ENCODE measurements around the gene HPS1. TPM values are rescaled to one million over a fixed set of nuclear protein-coding genes. Genes with fewer than 3 reads are reported as not detected.

The HPS1 gene
- total and polyA plus RNA-seq, 10 donors = 49.5 to 132 (median 89.5) TPM

DNA sequence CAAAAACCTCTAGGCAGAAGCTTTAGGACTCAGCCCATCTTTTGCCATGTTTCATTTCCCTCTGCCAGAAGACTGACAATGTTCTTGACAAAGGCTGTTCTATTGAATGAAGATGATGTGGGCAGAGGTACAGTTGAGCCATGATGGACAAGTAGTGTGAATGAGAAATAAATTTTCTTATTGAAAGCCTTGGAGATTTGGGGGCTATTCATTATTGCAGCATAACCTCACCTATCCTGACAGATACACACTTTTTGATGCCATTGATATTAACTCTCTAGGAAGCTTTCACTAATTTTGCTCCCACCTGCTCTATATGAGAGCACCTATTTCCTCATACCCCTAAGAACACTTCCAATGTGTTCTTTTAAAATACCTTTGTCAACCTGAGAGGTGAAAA, 36.9 kb upstream of the HPS1 start:
- Histone ChIP-seq H3K4me3 (no peak overlapping the region), H3K9me3 (peaks cover 0 to 9% (median 0%) of the 10 kb centered on the region in 8 donors), H3K27ac (no peak overlapping the region), H3K4me1 (no peaks in the 10 kb centered on the region), H3K27me3 (replicated peaks in 1 of 7) (peaks cover 0 to 3% (median 0%) of the 10 kb centered on the region in 7 donors), H3K36me3 (no peaks in the 10 kb centered on the region)
- TF ChIP-seq POLR2AphosphoS5 (IDR thresholded peaks at IDR 0.05) (no peak), POLR2A (IDR thresholded peaks at IDR 0.05) (no peak)
- no peak for DNase-seq
- intact Hi-C loops (cut with DNase I; ENCODE audit: low total_unique reads) = no loop called here

DNA sequence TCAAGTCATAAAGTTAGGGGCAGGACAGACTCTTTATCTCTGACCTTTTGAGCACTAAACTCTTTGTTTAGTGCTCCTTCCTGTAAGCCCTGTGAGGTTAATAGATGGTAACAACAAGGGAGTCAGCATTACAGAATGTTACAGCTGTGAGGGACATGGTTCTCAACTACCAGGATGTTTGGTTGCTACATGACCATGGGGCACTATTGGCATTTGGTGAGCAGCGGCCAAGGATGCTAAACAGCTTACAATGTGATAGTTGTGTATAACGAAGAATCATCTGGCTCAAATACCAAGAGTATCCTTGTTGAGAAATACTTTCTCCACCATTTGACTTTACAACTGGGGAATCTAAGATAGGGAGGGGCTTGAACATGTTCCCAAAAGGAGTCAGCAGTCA, 35.4 kb upstream of the HPS1 start:
- H3K27ac ChIP-seq = no peak overlapping the region
- no peak for TF ChIP-seq POLR2AphosphoS5 (IDR thresholded peaks at IDR 0.05)
- H3K4me1 ChIP-seq = no peaks in the 10 kb centered on the region
- peaks cover 0 to under 1% (median 0%) of the 10 kb centered on the region in 7 donors for H3K27me3 ChIP-seq (replicated peaks in 1 of 7)
- H3K9me3 ChIP-seq = peaks cover 0 to 9% (median 0%) of the 10 kb centered on the region in 8 donors
- H3K4me3 ChIP-seq = no peak overlapping the region
- DNase-seq = no peak
- no peaks in the 10 kb centered on the region for H3K36me3 ChIP-seq
- intact Hi-C loops (cut with DNase I; ENCODE audit: low total_unique reads) = no loop called here
- WGBS, 5 donors = 81 to 95% (median 89%) methylated on average over 2 of the region's 2 CpGs

- peaks cover 0 to 9% (median 0%) of the 10 kb centered on the region in 8 donors for H3K9me3 ChIP-seq
- no peaks in the 10 kb centered on the region for H3K4me1 ChIP-seq
- no peak overlapping the region for H3K27ac ChIP-seq
- no peaks in the 10 kb centered on the region for H3K36me3 ChIP-seq
- TF ChIP-seq POLR2AphosphoS5 (IDR thresholded peaks at IDR 0.05) (no peak), POLR2A (IDR thresholded peaks at IDR 0.05) (no peak)
- TF ChIP-seq, protein P1, sequence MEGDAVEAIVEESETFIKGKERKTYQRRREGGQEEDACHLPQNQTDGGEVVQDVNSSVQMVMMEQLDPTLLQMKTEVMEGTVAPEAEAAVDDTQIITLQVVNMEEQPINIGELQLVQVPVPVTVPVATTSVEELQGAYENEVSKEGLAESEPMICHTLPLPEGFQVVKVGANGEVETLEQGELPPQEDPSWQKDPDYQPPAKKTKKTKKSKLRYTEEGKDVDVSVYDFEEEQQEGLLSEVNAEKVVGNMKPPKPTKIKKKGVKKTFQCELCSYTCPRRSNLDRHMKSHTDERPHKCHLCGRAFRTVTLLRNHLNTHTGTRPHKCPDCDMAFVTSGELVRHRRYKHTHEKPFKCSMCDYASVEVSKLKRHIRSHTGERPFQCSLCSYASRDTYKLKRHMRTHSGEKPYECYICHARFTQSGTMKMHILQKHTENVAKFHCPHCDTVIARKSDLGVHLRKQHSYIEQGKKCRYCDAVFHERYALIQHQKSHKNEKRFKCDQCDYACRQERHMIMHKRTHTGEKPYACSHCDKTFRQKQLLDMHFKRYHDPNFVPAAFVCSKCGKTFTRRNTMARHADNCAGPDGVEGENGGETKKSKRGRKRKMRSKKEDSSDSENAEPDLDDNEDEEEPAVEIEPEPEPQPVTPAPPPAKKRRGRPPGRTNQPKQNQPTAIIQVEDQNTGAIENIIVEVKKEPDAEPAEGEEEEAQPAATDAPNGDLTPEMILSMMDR (IDR thresholded peaks at IDR 0.05 in 8 of 11, conservative IDR thresholded peaks at IDR 0.05 in 3 of 11) = no peak
- H3K4me3 ChIP-seq = no peak overlapping the region
- no peaks in the 10 kb centered on the region for H3K27me3 ChIP-seq (replicated peaks in 1 of 7)
- 85 to 90% (median 90%) methylated on average over 5 of the region's 5 CpGs for WGBS, 5 donors
- DNase-seq = no peak
- intact Hi-C loops (cut with DNase I; ENCODE audit: low total_unique reads) = no loop called here
These were observed 34.7 kb upstream of the HPS1 start for GRCh38 chr10:98481404-98481945.

DNA sequence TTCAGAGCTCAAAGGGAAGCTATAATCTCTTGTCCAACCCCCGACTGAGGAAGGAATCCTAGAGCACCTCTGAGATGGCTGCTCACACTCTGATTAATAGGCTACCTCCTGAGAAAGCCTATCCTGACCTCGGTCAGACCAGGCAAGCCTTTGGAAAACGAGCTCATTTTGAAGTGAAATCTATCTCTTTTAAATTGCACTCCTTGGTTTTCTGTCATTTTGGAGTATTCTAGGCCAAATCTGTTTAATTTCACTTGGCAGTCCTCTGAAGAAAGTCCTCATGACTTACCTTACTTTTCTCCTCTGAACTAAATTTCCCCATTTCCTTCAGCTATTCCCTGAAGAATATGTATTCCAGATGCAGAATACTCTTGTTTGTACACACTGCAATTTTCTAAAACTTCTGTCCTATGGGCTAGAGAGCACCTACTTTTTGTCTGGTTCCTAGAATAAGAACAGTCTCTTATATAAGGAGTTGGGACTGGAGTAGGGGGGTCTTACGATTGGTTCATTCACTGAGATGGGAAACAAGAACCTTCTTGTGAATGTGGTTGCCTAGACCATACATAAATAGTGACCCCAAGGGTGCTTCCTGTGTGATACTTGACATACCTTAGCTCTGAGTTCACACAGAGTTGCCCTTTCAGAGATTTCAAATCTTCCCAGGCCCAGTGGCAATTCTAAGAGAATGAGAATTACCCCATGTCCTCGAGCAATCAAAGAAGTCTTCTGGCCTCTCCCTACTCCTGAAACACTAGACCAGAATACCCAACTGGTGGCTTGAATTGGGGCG, 31.9 kb upstream of the HPS1 start:
- TF ChIP-seq POLR2AphosphoS5 (IDR thresholded peaks at IDR 0.05) (no peak), POLR2A (IDR thresholded peaks at IDR 0.05) (no peak)
- TF ChIP-seq, protein P1 (IDR thresholded peaks at IDR 0.05 in 8 of 11, conservative IDR thresholded peaks at IDR 0.05 in 3 of 11) = no peak
- intact Hi-C loops (cut with DNase I; ENCODE audit: low total_unique reads) = no loop called here
- no peak overlapping the region for H3K27ac ChIP-seq
- no peak for DNase-seq
- no peaks in the 10 kb centered on the region for H3K27me3 ChIP-seq (replicated peaks in 1 of 7)
- H3K9me3 ChIP-seq = peaks cover 0 to 3% (median 0%) of the 10 kb centered on the region in 8 donors
- H3K36me3 ChIP-seq = no peaks in the 10 kb centered on the region
- 61 to 87% (median 71%) methylated on average over 6 of the region's 6 CpGs for WGBS, 5 donors
- no peak overlapping the region for H3K4me3 ChIP-seq
- peaks cover 0 to 6% (median 2%) of the 10 kb centered on the region in 6 donors for H3K4me1 ChIP-seq

DNA sequence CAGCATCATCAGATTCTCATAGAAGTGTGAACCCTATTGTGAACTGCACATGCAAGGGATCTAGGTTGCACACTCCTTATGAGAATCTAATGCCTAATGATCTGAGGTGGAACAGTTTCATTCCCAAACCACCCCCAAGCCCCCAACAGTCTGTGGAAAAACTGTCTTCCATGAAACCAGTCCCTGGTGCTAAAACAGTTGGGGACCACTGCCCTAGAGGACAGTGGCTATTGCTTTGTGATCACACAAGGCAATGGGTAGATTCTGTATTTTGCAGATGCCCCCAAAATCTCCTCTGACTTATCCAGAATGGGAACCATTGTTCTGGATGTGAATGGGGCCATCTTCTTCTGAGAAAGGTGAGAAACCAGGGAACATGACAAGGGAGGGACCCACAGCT, 31.1 kb upstream of the HPS1 start:
- Histone ChIP-seq H3K36me3 (no peaks in the 10 kb centered on the region), H3K9me3 (no peaks in the 10 kb centered on the region), H3K4me1 (peaks cover 0 to 6% (median 2%) of the 10 kb centered on the region in 6 donors), H3K27me3 (replicated peaks in 1 of 7) (no peaks in the 10 kb centered on the region), H3K4me3 (no peak overlapping the region), H3K27ac (no peak overlapping the region)
- intact Hi-C loops (cut with DNase I; ENCODE audit: low total_unique reads) = no loop called here
- TF ChIP-seq POLR2AphosphoS5 (IDR thresholded peaks at IDR 0.05) = no peak
- no peak for DNase-seq
